OCI-M1 (cell line): ENCODE results near the gene RASSF6.
"Not testable (repeated sequence)": the region's sequence is repeated elsewhere in the genome, so short reads cannot be mapped to it uniquely, and the experiment has no call there.

ENCODE experiments used
- DNase-seq: peaks from one replicate; lab custom pipeline; 2025; lab: John Stamatoyannopoulos, UW

The RASSF6 gene

DNA sequence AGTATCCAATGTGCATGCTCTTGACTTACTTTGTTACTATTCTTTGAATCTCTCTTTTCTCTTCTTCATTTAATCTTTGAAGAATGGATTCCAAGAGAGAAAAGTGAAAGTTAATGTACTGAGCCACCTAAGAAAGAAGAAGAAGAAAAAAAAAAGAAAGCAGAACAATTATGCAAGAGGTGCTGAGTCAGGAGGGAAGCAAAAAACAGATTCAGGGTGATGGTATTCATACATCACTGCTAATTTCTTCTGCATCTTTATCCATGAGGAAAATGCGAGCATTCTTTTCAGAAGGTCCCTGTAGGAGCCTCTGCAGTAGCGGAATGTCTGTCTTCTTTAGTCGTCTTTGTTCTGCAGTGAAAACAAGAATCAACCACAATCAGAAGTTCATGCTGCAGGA, 43.9 kb downstream of the RASSF6 start:
- DNase-seq: peak; percentile 39

DNA sequence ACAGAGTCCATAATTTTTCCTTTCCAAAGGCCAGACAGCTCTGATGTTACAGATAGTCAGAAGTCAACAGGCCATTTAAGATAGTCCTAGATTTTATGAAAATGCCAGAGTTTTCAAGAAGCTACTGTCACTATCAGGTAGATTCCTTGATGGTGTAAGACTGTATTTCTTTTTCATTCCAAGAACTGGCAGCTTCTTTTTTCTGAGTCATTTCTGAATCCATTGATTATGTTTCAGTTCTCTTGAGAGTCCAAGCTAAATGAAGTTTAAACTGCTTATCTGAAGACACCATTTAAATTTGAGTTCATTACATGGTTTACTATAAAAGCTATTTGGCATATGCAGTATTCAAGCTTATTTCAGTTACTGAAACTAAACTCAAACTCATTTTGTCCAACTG, 44.6 kb downstream of the RASSF6 start:
- no peak for DNase-seq

GRCh38 chr4:73573794-73574528, 46.3 kb downstream of the RASSF6 start:
- peak; percentile 82 for DNase-seq

DNA sequence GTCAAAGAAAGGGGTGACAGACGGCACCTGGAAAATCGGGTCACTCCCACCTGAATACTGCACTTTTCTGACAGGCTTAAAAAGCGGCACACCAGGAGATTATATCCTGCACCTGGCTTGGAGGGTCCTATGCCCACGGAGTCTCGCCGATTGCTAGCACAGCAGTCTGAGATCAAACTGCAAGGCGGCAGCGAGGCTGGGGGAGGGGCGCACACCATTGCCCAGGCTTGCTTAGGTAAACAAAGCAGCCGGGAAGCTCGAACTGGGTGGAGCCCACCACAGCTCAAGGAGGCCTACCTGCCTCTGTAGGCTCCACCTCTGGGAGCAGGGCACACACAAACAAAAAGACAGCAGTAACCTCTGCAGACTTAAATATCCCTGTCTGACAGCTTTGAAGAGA, 69.4 kb downstream of the RASSF6 start:
- DNase-seq: not testable (repeated sequence)

- no peak for DNase-seq
Observed at GRCh38 chr4:73544620-73545019, 75.6 kb downstream of the RASSF6 start.

DNA sequence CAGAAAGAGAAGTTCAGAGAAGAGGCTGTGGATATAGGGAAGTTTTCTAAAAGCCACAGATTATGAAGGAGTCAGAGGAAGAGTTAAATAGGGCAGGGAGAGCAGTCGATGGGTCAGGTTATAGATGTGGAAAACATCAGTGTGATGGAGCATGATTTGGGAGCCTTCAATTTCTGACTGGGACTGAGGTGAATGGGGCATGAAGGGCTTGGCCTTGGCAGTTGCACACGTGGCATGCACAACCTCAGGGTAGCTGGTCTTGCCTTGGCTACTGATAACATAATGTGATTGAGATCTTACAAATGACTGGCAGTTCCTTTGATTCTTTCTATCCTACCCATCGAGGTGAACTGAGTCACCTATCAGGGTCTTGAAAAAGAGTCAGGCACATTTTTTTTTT, 79.0 kb downstream of the RASSF6 start:
- no peak for DNase-seq

GRCh38 chr4:73540826-73541225, 79.4 kb downstream of the RASSF6 start:
- no peak for DNase-seq

DNA sequence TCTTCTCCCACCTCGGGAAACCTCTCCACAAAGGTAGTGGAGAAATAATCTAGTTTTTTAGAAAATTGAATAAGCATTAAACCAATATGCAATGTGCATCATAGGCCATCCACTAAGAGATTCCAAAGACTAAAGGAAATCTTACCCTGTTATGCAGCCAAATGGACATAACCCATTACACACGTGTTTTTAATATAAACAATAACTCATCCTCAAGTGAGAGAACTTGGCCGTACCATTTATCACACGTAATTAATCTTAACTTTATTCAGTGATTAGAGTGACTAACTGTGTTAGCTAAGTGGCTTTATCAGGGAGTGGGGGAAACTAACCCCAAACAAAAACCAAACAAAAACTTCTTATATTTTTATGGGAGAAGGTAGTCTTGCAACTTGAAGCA, 80.8 kb downstream of the RASSF6 start:
- no peak for DNase-seq

DNA sequence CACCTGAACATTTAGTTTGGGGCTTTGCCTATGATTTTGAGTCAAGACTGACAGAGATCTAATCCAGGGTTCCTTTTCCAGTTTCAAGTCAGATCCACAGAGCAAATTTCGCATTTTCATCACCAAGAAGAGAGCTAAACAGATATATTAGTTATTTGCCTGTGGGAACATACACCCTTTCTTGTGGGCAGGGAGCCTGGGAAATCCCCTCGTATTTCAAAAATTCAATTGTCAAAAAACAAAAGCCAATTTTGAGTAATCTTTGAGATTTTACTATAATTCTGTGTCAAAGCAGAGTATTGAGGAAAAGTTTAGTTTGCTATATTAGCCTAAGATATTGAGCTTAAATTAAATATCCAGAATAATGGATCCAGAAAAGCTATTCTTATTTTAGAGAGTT, 82.1 kb downstream of the RASSF6 start:
- DNase-seq: no peak

DNA sequence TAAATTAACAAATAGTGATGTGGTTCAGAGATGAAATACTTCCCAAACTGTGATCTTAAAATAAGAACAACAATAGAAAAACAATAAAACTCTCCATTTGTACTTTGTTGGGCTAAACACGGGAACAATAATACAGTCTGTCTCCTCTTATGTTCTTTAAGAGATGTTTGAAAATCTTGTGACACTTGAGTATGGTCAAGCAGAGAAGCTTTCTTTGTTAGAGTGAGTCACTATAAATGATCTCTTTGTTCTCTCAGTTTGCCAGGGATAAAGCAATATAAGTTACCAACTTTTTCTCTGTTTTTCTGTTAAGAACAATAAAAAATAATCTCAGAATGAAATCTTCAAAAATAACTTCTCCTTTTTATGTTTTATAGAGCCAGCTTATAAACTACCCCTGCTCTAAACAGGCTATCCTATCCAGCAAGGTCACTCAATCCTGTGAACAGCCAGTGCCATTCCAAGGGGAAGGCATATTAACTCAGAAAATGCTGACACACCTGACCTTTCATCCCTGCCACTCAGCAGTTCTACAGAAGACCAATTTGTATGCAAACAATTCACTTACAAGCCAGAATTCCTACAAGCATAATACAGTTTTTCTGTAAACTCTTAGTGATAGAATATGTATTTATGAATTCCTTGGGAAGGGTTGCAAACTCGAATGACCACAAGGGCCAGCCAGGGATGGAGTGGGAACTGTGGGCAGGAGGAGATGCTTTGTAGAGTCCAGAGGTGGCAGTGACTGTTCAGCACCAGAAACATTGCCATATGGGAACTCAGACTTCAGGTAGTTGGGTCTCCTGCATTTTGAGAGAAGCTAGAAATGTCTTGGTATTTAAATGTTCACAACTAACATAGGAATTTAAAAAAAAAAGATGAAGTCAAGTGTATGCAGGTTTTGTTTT, 86.5 kb downstream of the RASSF6 start:
- DNase-seq: peak; percentile 10

- DNase-seq: no peak
Observed at GRCh38 chr4:73528171-73528570, 92.1 kb downstream of the RASSF6 start.

DNA sequence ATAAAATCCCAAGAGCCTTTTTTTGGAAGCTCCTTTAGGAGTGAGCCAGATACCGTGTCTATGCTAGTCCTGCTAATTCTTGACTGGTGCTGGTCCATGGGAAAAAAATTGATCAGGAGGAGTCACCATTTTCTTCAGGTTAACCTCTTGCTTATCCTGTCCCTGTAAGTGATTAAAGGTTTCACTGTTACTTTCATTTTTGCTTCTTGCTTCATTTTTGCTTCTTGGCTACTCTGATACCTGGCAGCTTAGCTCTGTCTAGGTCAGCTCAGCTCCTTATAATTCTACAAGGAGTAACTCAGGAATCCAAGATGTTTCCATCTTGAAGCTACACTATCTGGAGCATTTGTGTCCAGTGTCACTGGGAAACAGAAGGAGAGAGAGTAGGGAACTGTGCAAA, 93.0 kb downstream of the RASSF6 start:
- DNase-seq: peak; percentile 15

GRCh38 chr4:73525611-73526010, 94.6 kb downstream of the RASSF6 start:
- DNase-seq: no peak

- no peak for DNase-seq
Observed at GRCh38 chr4:73523126-73523525, 97.1 kb downstream of the RASSF6 start.
